Measurements from ENCODE around the gene RSPH4A.
"Not testable (repeated sequence)": the region's sequence is repeated elsewhere in the genome, so short reads cannot be mapped to it uniquely, and the experiment has no call there.

RSPH4A gene

GRCh38 chr6:116625872-116626271 is 9.6 kb downstream of the RSPH4A start:
- no peak for DNase-seq (ENCODE audit: low read depth in 2 of 2)

- DNase-seq (ENCODE audit: low read depth in 2 of 2): no peak
Measured at GRCh38 chr6:116629563-116629981, 13.3 kb downstream of the RSPH4A start.

- no peak for DNase-seq (ENCODE audit: low read depth in 2 of 2)
Measured at GRCh38 chr6:116631379-116631990, 15.2 kb downstream of the RSPH4A start.

- no peak for DNase-seq (ENCODE audit: low read depth in 2 of 2)
Measured at GRCh38 chr6:116633685-116634084, 17.4 kb downstream of the RSPH4A start.

- DNase-seq (ENCODE audit: low read depth in 2 of 2): no peak
Measured at GRCh38 chr6:116648156-116648555, 31.9 kb downstream of the RSPH4A start.

GRCh38 chr6:116649129-116649528 is 32.9 kb downstream of the RSPH4A start:
- no peak for DNase-seq (ENCODE audit: low read depth in 2 of 2)

GRCh38 chr6:116651916-116652315 is 35.6 kb downstream of the RSPH4A start:
- DNase-seq (ENCODE audit: low read depth in 2 of 2): no peak

- no peak for DNase-seq (ENCODE audit: low read depth in 2 of 2)
Measured at GRCh38 chr6:116661594-116661993, 45.3 kb downstream of the RSPH4A start.

GRCh38 chr6:116662202-116662601 is 45.9 kb downstream of the RSPH4A start:
- DNase-seq (ENCODE audit: low read depth in 2 of 2): no peak

GRCh38 chr6:116663308-116663707 is 47.0 kb downstream of the RSPH4A start:
- no peak for DNase-seq (ENCODE audit: low read depth in 2 of 2)

- DNase-seq (ENCODE audit: low read depth in 2 of 2): not testable (repeated sequence)
Measured at GRCh38 chr6:116664169-116664568, 47.9 kb downstream of the RSPH4A start.

GRCh38 chr6:116665464-116665863 is 49.2 kb downstream of the RSPH4A start:
- no peak for DNase-seq (ENCODE audit: low read depth in 2 of 2)

- no peak for DNase-seq (ENCODE audit: low read depth in 2 of 2)
Measured at GRCh38 chr6:116666869-116667268, 50.6 kb downstream of the RSPH4A start.

- no peak for DNase-seq (ENCODE audit: low read depth in 2 of 2)
Measured at GRCh38 chr6:116667623-116668022, 51.3 kb downstream of the RSPH4A start.

GRCh38 chr6:116672306-116672705 is 56.0 kb downstream of the RSPH4A start:
- DNase-seq (ENCODE audit: low read depth in 2 of 2): no peak

- no peak for DNase-seq (ENCODE audit: low read depth in 2 of 2)
Measured at GRCh38 chr6:116676021-116676420, 59.7 kb downstream of the RSPH4A start.

- peak; percentile 81 to 90 for DNase-seq (ENCODE audit: low read depth in 2 of 2)
Measured at GRCh38 chr6:116680880-116681672, 64.8 kb downstream of the RSPH4A start, which contains the start of gene KPNA5. Gene KPNA5, plus strand, starts transcription at chr6:116681211. Its CDS starts 124 bp downstream, at chr6:116681335.

- no peak for DNase-seq (ENCODE audit: low read depth in 2 of 2)
Measured at GRCh38 chr6:116682334-116682712, 66.0 kb downstream of the RSPH4A start.

Measured in stimulated activated CD4-positive, alpha-beta T cell treated with anti-CD3 and anti-CD28 coated beads, Interleukin-12 subunit alpha, Interleukin-12 subunit beta, amount 100 ng/mL, for 24 hours (primary cell).